ENCODE results near the gene AGPAT4. TPM values are rescaled to one million over a fixed set of nuclear protein-coding genes. Genes with fewer than 3 reads are reported as not detected.

The AGPAT4 gene
- polyA plus RNA-seq, 1 donor (not counting 4 experiments of a cell fraction or from before 2014, with no cell fraction given) = 8.4 TPM

- FAIRE-seq = no peak
- no peak overlapping the region for H2AFZ ChIP-seq (ENCODE audit: control insufficient read depth, low read length)
- H3K79me2 ChIP-seq (ENCODE audit: control insufficient read depth, insufficient read depth, low read length) = no peaks in the 10 kb centered on the region
- no peak for TF ChIP-seq CTCF (optimal IDR thresholded peaks at IDR 0.05 in 1 of 3, IDR thresholded peaks at IDR 0.05 in 1 of 3, conservative IDR thresholded peaks at IDR 0.05 in 1 of 3; ENCODE audit: extremely low read depth in 1 of 3, insufficient read depth in 2 of 3, low read length in 3 of 3)
- no peak for TF ChIP-seq EZH2 (IDR thresholded peaks at IDR 0.05; ENCODE audit: low read length)
- no peaks in the 10 kb centered on the region for H3K36me3 ChIP-seq (ENCODE audit: control insufficient read depth in 2 of 2, extremely low read depth in 1 of 2, insufficient read depth in 2 of 2, low read length in 2 of 2)
- no peaks in the 10 kb centered on the region for H3K9me3 ChIP-seq (ENCODE audit: control insufficient read depth, low read depth, low read length)
- no peak for DNase-seq (ENCODE audit: low read depth, low spot score)
- no peaks in the 10 kb centered on the region for H3K27me3 ChIP-seq (ENCODE audit: control insufficient read depth, extremely low read depth, insufficient read depth, low read length)
- dilution Hi-C loops (cut with MboI; ENCODE audit: extremely low pct_ligation_motif_present, low sequenced_read_pairs) = no loop called here
- H3K9ac ChIP-seq (ENCODE audit: control insufficient read depth, extremely low read depth, insufficient read depth, low read length) = no peak overlapping the region
- H3K4me2 ChIP-seq (ENCODE audit: control insufficient read depth, extremely low read depth, insufficient read depth, low read depth, low read length) = no peak overlapping the region
- H3K27ac ChIP-seq (ENCODE audit: control insufficient read depth, insufficient read depth, low read length) = no peak overlapping the region
- no peaks in the 10 kb centered on the region for H4K20me1 ChIP-seq (ENCODE audit: control insufficient read depth, extremely low read depth, insufficient read depth, low read length)
- no peak overlapping the region for H3K4me3 ChIP-seq (ENCODE audit: control insufficient read depth in 2 of 3, extremely low read depth in 1 of 3, insufficient read depth in 2 of 3, low read depth in 1 of 3, low read length in 3 of 3)
- H3K9me1 ChIP-seq (ENCODE audit: control insufficient read depth, extremely low read depth, insufficient read depth, low read length) = no peaks in the 10 kb centered on the region
- H3K4me1 ChIP-seq (ENCODE audit: control insufficient read depth, extremely low read depth, insufficient read depth, low read length) = no peaks in the 10 kb centered on the region
These were observed 22.5 kb downstream of the AGPAT4 start for GRCh38 chr6:161251345-161251744.

- no peak overlapping the region for H3K4me2 ChIP-seq (ENCODE audit: control insufficient read depth, extremely low read depth, insufficient read depth, low read depth, low read length)
- H3K27me3 ChIP-seq (ENCODE audit: control insufficient read depth, extremely low read depth, insufficient read depth, low read length) = no peaks in the 10 kb centered on the region
- no peaks in the 10 kb centered on the region for H3K9me1 ChIP-seq (ENCODE audit: control insufficient read depth, extremely low read depth, insufficient read depth, low read length)
- no peak for DNase-seq (ENCODE audit: low read depth, low spot score)
- H3K4me3 ChIP-seq (ENCODE audit: control insufficient read depth in 2 of 3, extremely low read depth in 1 of 3, insufficient read depth in 2 of 3, low read depth in 1 of 3, low read length in 3 of 3) = no peak overlapping the region
- no peaks in the 10 kb centered on the region for H3K79me2 ChIP-seq (ENCODE audit: control insufficient read depth, insufficient read depth, low read length)
- no peak for TF ChIP-seq CTCF (optimal IDR thresholded peaks at IDR 0.05 in 1 of 3, IDR thresholded peaks at IDR 0.05 in 1 of 3, conservative IDR thresholded peaks at IDR 0.05 in 1 of 3; ENCODE audit: extremely low read depth in 1 of 3, insufficient read depth in 2 of 3, low read length in 3 of 3)
- no peak for TF ChIP-seq EZH2 (IDR thresholded peaks at IDR 0.05; ENCODE audit: low read length)
- no peaks in the 10 kb centered on the region for H4K20me1 ChIP-seq (ENCODE audit: control insufficient read depth, extremely low read depth, insufficient read depth, low read length)
- no peak for FAIRE-seq
- no peaks in the 10 kb centered on the region for H3K4me1 ChIP-seq (ENCODE audit: control insufficient read depth, extremely low read depth, insufficient read depth, low read length)
- peaks cover 0 to 1% of the 10 kb centered on the region in 2 experiments for H3K36me3 ChIP-seq (ENCODE audit: control insufficient read depth in 2 of 2, extremely low read depth in 1 of 2, insufficient read depth in 2 of 2, low read length in 2 of 2)
- H3K9ac ChIP-seq (ENCODE audit: control insufficient read depth, extremely low read depth, insufficient read depth, low read length) = no peak overlapping the region
- no peak overlapping the region for H2AFZ ChIP-seq (ENCODE audit: control insufficient read depth, low read length)
- H3K27ac ChIP-seq (ENCODE audit: control insufficient read depth, insufficient read depth, low read length) = no peak overlapping the region
- H3K9me3 ChIP-seq (ENCODE audit: control insufficient read depth, low read depth, low read length) = no peaks in the 10 kb centered on the region
- dilution Hi-C loops (cut with MboI; ENCODE audit: extremely low pct_ligation_motif_present, low sequenced_read_pairs) = no loop called here
These were observed 24.5 kb downstream of the AGPAT4 start for GRCh38 chr6:161249327-161249726.
